Mucosa of rectum (tissue), 2 donors: Measurements from ENCODE around the gene ACBD3.

ENCODE experiments used
- H3K27ac ChIP-seq, 2 donors: one replicate each; pipeline ENCODE4 v1.7.0; 2013; ENCODE audit warnings: inconsistent platforms in 2 of 2, low read depth in 2 of 2, low read length in 2 of 2
- H3K27me3 ChIP-seq, 2 donors: one replicate each; pipeline ENCODE4 v1.7.0; 2013; ENCODE audit warnings: low read length in 2 of 2; ENCODE audit not compliant: control insufficient read depth in 2 of 2, insufficient read depth in 2 of 2
- H3K36me3 ChIP-seq, 2 donors: one replicate each; pipeline ENCODE4 v1.7.0; 2013; ENCODE audit warnings: low read length in 2 of 2; ENCODE audit not compliant: control insufficient read depth in 2 of 2, insufficient read depth in 2 of 2
- H3K4me1 ChIP-seq, 2 donors: one replicate each; pipeline ENCODE4 v1.7.0; 2013; ENCODE audit warnings: low read length in 2 of 2, mild to moderate bottlenecking in 1 of 2; ENCODE audit not compliant: control insufficient read depth in 2 of 2, insufficient read depth in 2 of 2
- H3K4me3 ChIP-seq, 2 donors: one replicate each; pipeline ENCODE4 v1.7.0; 2013; ENCODE audit warnings: low read length in 2 of 2
- H3K9ac ChIP-seq, 2 donors: one replicate each; pipeline ENCODE4 v1.7.0; 2013; ENCODE audit warnings: low read length in 2 of 2, low read depth in 1 of 2, mild to moderate bottlenecking in 1 of 2
- H3K9me3 ChIP-seq, 2 donors: one replicate each; pipeline ENCODE4 v1.7.0; 2013; ENCODE audit warnings: low read length in 2 of 2; ENCODE audit not compliant: control insufficient read depth in 2 of 2
- donor health status: healthy.
- donor health status: Normal muscosa, but diverticular disease.

The ACBD3 gene

GRCh38 chr1:226126824-226127569 is 59.5 kb downstream of the ACBD3 start:
- Histone ChIP-seq H3K27ac (peak overlapping the region; percentile 91 to 96), H3K4me3 (peak overlapping the region; percentile 55 to 60), H3K27me3 (no peaks in the 10 kb centered on the region), H3K9me3 (no peaks in the 10 kb centered on the region), H3K4me1 (peaks cover 42 to 54% of the 10 kb centered on the region in 2 donors), H3K36me3 (no peaks in the 10 kb centered on the region), H3K9ac (peak overlapping the region; percentile 32 to 61)

DNA sequence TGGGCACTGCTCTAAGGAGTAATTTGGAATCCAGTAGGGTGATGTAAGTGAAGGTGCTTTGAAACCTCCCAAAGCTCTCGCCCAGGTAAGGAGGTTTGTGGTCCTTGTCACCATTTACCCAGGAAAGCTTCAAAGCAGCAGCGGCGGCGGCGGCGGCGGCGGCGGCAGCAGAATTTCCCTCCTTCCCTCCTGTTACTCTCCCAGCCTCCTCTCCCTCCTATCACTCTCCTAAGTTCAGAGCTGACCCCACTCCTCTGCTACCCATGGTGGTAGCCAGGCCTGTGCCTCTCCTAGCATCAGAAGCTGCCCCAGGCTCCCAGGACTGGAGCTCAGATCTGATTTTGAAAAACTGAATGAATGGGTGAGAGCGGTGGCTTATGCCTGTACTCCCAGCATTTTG is 60.7 kb downstream of the ACBD3 start:
- H3K27ac ChIP-seq: no peak overlapping the region
- no peaks in the 10 kb centered on the region for H3K27me3 ChIP-seq
- no peak overlapping the region for H3K9ac ChIP-seq
- H3K36me3 ChIP-seq: no peaks in the 10 kb centered on the region
- no peaks in the 10 kb centered on the region for H3K9me3 ChIP-seq
- no peak overlapping the region for H3K4me3 ChIP-seq
- H3K4me1 ChIP-seq: peaks cover 48 to 56% of the 10 kb centered on the region in 2 donors

- Histone ChIP-seq H3K4me1 (peaks cover 49 to 57% of the 10 kb centered on the region in 2 donors), H3K4me3 (peak overlapping the region; percentile 50 to 56), H3K36me3 (no peaks in the 10 kb centered on the region), H3K27me3 (no peaks in the 10 kb centered on the region), H3K27ac (peak overlapping the region; percentile 98), H3K9ac (peak overlapping the region; percentile 57 to 65), H3K9me3 (no peaks in the 10 kb centered on the region)
Observed at GRCh38 chr1:226125097-226125630, 61.4 kb downstream of the ACBD3 start.

GRCh38 chr1:226123591-226124471 is 62.7 kb downstream of the ACBD3 start:
- H3K27me3 ChIP-seq: no peaks in the 10 kb centered on the region
- H3K9me3 ChIP-seq: no peaks in the 10 kb centered on the region
- peaks cover 47 to 53% of the 10 kb centered on the region in 2 donors for H3K4me1 ChIP-seq
- H3K27ac ChIP-seq: peak overlapping the region; percentile 98
- no peaks in the 10 kb centered on the region for H3K36me3 ChIP-seq
- H3K4me3 ChIP-seq: peak overlapping the region in 1 of 2 donors; percentile 9
- H3K9ac ChIP-seq: peak overlapping the region; percentile 28 to 57

- no peaks in the 10 kb centered on the region for H3K9me3 ChIP-seq
- peak overlapping the region in 1 of 2 donors; percentile 9 for H3K4me3 ChIP-seq
- peak overlapping the region; percentile 14 to 54 for H3K9ac ChIP-seq
- H3K4me1 ChIP-seq: peaks cover 41 to 47% of the 10 kb centered on the region in 2 donors
- H3K27ac ChIP-seq: peak overlapping the region; percentile 98
- no peaks in the 10 kb centered on the region for H3K36me3 ChIP-seq
- no peaks in the 10 kb centered on the region for H3K27me3 ChIP-seq
Observed at GRCh38 chr1:226123212-226123560, 63.4 kb downstream of the ACBD3 start.

GRCh38 chr1:226121587-226122400 is 64.7 kb downstream of the ACBD3 start:
- H3K27me3 ChIP-seq: no peaks in the 10 kb centered on the region
- H3K4me1 ChIP-seq: peaks cover 36% of the 10 kb centered on the region in 2 donors
- peak overlapping the region; percentile 70 to 89 for H3K9ac ChIP-seq
- peak overlapping the region; percentile 98 for H3K27ac ChIP-seq
- H3K9me3 ChIP-seq: no peaks in the 10 kb centered on the region
- peak overlapping the region; percentile 72 to 81 for H3K4me3 ChIP-seq
- H3K36me3 ChIP-seq: no peaks in the 10 kb centered on the region

GRCh38 chr1:226121049-226121586 is 65.4 kb downstream of the ACBD3 start:
- Histone ChIP-seq H3K4me3 (peak overlapping the region; percentile 67 to 72), H3K27ac (peak overlapping the region; percentile 98), H3K36me3 (no peaks in the 10 kb centered on the region), H3K27me3 (no peaks in the 10 kb centered on the region), H3K9me3 (no peaks in the 10 kb centered on the region), H3K9ac (peak overlapping the region; percentile 54 to 89), H3K4me1 (peaks cover 33 to 34% of the 10 kb centered on the region in 2 donors)

GRCh38 chr1:226120398-226120797 is 66.1 kb downstream of the ACBD3 start:
- Histone ChIP-seq H3K36me3 (no peaks in the 10 kb centered on the region), H3K27ac (no peak overlapping the region), H3K9me3 (no peaks in the 10 kb centered on the region), H3K4me1 (peaks cover 27 to 30% of the 10 kb centered on the region in 2 donors), H3K9ac (no peak overlapping the region), H3K4me3 (no peak overlapping the region), H3K27me3 (no peaks in the 10 kb centered on the region)

DNA sequence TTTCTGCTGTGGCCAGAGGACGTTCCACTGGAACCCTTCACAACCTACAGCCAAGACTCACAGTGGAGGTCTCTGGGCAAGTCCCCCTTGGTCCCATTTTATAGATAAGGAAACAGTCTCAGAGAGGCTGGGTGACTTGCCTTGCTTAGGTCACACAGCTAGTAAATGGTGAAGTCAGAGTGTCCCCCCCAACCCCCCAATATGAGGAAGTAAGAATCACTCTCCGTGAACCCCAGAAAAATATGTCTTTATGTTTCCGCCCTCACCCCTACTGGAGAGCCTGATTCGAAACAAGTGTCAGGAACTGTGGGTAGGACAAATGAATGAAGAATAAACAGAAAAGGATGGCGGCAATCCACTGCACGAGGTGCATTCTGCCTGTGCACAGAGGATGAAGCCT is 67.4 kb downstream of the ACBD3 start:
- H3K9me3 ChIP-seq: no peaks in the 10 kb centered on the region
- no peaks in the 10 kb centered on the region for H3K36me3 ChIP-seq
- H3K27me3 ChIP-seq: no peaks in the 10 kb centered on the region

More for the DNA sequence above, 67.4 kb downstream of the ACBD3 start:
- no peak overlapping the region for H3K4me3 ChIP-seq
- no peak overlapping the region for H3K27ac ChIP-seq
- no peak overlapping the region for H3K9ac ChIP-seq
- H3K4me1 ChIP-seq: peaks cover 16 to 18% of the 10 kb centered on the region in 2 donors
